ENCODE measurements around the gene KLHL7. TPM values are rescaled to one million over a fixed set of nuclear protein-coding genes. Genes with fewer than 3 reads are reported as not detected.

KLHL7 gene
- total and polyA plus RNA-seq, 4 donors, result 5.4 to 14.1 (median 9.9) TPM

DNA sequence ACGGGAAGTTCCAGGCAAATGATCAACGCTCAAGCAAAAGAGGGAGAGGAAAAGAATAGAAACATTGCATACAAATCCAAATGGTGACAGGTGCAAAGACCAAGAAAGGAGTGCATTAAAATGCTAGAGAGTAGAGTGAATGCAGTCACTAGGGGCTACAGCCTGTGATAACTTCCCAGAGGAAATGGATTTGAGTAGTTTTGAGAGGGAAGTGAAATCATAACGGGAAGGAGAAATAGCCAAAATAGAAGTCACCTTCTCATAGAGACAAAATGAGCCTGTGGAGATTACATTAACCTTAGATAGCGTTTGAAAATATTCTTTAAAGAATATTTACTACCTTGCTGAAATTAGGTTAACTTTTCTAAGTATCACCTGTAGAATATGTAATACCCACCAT, 102.7 kb downstream of the KLHL7 start (continued):
- TF ChIP-seq, protein P1, sequence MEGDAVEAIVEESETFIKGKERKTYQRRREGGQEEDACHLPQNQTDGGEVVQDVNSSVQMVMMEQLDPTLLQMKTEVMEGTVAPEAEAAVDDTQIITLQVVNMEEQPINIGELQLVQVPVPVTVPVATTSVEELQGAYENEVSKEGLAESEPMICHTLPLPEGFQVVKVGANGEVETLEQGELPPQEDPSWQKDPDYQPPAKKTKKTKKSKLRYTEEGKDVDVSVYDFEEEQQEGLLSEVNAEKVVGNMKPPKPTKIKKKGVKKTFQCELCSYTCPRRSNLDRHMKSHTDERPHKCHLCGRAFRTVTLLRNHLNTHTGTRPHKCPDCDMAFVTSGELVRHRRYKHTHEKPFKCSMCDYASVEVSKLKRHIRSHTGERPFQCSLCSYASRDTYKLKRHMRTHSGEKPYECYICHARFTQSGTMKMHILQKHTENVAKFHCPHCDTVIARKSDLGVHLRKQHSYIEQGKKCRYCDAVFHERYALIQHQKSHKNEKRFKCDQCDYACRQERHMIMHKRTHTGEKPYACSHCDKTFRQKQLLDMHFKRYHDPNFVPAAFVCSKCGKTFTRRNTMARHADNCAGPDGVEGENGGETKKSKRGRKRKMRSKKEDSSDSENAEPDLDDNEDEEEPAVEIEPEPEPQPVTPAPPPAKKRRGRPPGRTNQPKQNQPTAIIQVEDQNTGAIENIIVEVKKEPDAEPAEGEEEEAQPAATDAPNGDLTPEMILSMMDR (IDR thresholded peaks at IDR 0.05; ENCODE audit: low read depth, low read length, missing input control), result no peak

DNA sequence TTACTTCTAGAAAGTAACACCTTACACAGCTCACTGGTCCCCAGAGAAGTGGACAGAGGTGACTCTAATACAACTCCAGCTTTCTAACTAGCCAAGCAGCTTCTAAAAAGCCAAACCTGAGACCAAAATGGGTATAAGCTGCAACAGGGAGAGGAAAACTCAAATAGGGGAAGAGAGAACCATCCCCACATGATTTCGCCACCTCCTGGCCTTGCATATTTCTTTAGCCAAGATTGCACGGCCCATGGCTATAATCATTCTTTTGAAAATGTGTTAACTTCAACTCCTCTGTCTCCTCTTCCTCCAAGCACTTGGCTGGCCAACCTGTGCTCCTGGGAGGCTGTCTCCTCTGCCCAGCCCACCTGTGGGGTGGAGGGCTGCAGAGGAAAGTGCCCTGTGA, 104.9 kb downstream of the KLHL7 start:
- Histone ChIP-seq H3K4me1 (ENCODE audit: control insufficient read depth in 4 of 4, insufficient read depth in 4 of 4, low read length in 3 of 4) (no peaks in the 10 kb centered on the region), H3K9ac (ENCODE audit: low read depth in 1 of 2, low read length in 2 of 2) (no peak overlapping the region), H3K4me3 (ENCODE audit: low read depth in 1 of 3, low read length in 3 of 3) (no peak overlapping the region), H3K9me3 (ENCODE audit: control insufficient read depth in 4 of 4, low read length in 3 of 4) (peaks cover 0 to 2% (median 0%) of the 10 kb centered on the region in 4 donors), H3K36me3 (ENCODE audit: control insufficient read depth in 4 of 4, insufficient read depth in 3 of 4, low read depth in 1 of 4, low read length in 3 of 4) (no peaks in the 10 kb centered on the region), H3K27ac (ENCODE audit: low read depth in 1 of 2, low read length in 2 of 2) (no peak overlapping the region), H3K27me3 (ENCODE audit: control insufficient read depth in 4 of 4, insufficient read depth in 4 of 4, low read length in 3 of 4) (no peaks in the 10 kb centered on the region)
- TF ChIP-seq, protein P2, sequence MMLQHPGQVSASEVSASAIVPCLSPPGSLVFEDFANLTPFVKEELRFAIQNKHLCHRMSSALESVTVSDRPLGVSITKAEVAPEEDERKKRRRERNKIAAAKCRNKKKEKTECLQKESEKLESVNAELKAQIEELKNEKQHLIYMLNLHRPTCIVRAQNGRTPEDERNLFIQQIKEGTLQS (IDR thresholded peaks at IDR 0.05), result no peak
- TF ChIP-seq, protein P3, sequence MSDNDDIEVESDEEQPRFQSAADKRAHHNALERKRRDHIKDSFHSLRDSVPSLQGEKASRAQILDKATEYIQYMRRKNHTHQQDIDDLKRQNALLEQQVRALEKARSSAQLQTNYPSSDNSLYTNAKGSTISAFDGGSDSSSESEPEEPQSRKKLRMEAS (IDR thresholded peaks at IDR 0.05), result no peak
- no peak for TF ChIP-seq EGR1 (IDR thresholded peaks at IDR 0.05; ENCODE audit: low read depth in 2 of 2)
- WGBS, result 84% methylated on average over 2 of the region's 2 CpGs
- no peak for DNase-seq (ENCODE audit: low spot score)

DNA sequence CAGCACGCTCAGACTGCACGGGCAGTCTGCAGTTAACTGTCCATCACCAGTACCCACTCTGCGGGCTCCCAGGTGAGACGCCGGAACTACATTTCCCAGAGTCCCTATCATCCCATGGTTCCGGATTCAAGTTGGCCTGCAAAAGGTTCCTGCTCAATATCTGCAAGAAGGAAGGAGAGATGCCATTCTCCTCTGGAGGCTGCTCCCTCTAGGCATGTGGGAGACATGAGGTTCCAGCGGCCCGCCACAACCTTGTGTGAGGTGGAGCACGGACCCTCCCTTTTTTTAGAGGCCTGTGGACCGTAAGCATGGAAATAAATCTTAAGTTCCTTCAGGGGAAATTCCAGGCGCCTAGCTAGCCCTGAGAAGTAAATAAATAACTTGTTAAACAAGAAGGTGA, 106.0 kb downstream of the KLHL7 start:
- Histone ChIP-seq H3K9me3 (ENCODE audit: control insufficient read depth in 4 of 4, low read length in 3 of 4) (no peaks in the 10 kb centered on the region), H3K4me3 (ENCODE audit: low read depth in 1 of 3, low read length in 3 of 3) (no peak overlapping the region), H3K9ac (ENCODE audit: low read depth in 1 of 2, low read length in 2 of 2) (no peak overlapping the region), H3K27ac (ENCODE audit: low read depth in 1 of 2, low read length in 2 of 2) (no peak overlapping the region), H3K27me3 (ENCODE audit: control insufficient read depth in 4 of 4, insufficient read depth in 4 of 4, low read length in 3 of 4) (no peaks in the 10 kb centered on the region), H3K36me3 (ENCODE audit: control insufficient read depth in 4 of 4, insufficient read depth in 3 of 4, low read depth in 1 of 4, low read length in 3 of 4) (no peaks in the 10 kb centered on the region), H3K4me1 (ENCODE audit: control insufficient read depth in 4 of 4, insufficient read depth in 4 of 4, low read length in 3 of 4) (no peaks in the 10 kb centered on the region)
- 68% methylated on average over 11 of the region's 11 CpGs for WGBS
- DNase-seq (ENCODE audit: low spot score), result no peak
- TF ChIP-seq EGR1 (IDR thresholded peaks at IDR 0.05; ENCODE audit: low read depth in 2 of 2) (no peak), RAD21 (IDR thresholded peaks at IDR 0.05) (no peak), TAF1 (conservative IDR thresholded peaks at IDR 0.05) (no peak), NR2F2 (IDR thresholded peaks at IDR 0.05) (no peak)
- TF ChIP-seq, protein P4, sequence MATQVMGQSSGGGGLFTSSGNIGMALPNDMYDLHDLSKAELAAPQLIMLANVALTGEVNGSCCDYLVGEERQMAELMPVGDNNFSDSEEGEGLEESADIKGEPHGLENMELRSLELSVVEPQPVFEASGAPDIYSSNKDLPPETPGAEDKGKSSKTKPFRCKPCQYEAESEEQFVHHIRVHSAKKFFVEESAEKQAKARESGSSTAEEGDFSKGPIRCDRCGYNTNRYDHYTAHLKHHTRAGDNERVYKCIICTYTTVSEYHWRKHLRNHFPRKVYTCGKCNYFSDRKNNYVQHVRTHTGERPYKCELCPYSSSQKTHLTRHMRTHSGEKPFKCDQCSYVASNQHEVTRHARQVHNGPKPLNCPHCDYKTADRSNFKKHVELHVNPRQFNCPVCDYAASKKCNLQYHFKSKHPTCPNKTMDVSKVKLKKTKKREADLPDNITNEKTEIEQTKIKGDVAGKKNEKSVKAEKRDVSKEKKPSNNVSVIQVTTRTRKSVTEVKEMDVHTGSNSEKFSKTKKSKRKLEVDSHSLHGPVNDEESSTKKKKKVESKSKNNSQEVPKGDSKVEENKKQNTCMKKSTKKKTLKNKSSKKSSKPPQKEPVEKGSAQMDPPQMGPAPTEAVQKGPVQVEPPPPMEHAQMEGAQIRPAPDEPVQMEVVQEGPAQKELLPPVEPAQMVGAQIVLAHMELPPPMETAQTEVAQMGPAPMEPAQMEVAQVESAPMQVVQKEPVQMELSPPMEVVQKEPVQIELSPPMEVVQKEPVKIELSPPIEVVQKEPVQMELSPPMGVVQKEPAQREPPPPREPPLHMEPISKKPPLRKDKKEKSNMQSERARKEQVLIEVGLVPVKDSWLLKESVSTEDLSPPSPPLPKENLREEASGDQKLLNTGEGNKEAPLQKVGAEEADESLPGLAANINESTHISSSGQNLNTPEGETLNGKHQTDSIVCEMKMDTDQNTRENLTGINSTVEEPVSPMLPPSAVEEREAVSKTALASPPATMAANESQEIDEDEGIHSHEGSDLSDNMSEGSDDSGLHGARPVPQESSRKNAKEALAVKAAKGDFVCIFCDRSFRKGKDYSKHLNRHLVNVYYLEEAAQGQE (IDR thresholded peaks at IDR 0.05), result no peak

DNA sequence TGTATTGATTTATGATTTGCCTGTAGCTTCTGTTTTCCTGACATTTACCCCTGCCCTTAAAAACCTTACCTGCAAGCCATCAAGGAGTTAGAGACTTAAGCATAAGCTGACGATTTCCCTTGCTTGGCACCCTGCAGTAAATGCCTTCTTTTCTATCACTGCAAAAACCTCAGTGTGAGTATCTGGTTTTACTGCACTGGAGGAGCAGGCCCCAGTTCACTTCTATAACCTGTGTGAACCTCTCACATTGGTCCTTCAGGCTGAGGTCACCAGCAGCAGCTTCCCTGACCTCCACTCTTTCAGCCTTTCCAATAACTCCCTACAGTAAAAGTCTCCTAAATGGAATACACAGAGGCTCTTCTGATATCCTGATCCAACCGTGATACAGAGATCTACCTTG, 106.8 kb downstream of the KLHL7 start:
- no peak for DNase-seq (ENCODE audit: low spot score)
- H3K4me3 ChIP-seq (ENCODE audit: low read depth in 1 of 3, low read length in 3 of 3), result no peak overlapping the region
- no peaks in the 10 kb centered on the region for H3K27me3 ChIP-seq (ENCODE audit: control insufficient read depth in 4 of 4, insufficient read depth in 4 of 4, low read length in 3 of 4)
- no peaks in the 10 kb centered on the region for H3K4me1 ChIP-seq (ENCODE audit: control insufficient read depth in 4 of 4, insufficient read depth in 4 of 4, low read length in 3 of 4)
- H3K27ac ChIP-seq (ENCODE audit: low read depth in 1 of 2, low read length in 2 of 2), result no peak overlapping the region
- H3K9me3 ChIP-seq (ENCODE audit: control insufficient read depth in 4 of 4, low read length in 3 of 4), result no peaks in the 10 kb centered on the region
- no peak overlapping the region for H3K9ac ChIP-seq (ENCODE audit: low read depth in 1 of 2, low read length in 2 of 2)
- H3K36me3 ChIP-seq (ENCODE audit: control insufficient read depth in 4 of 4, insufficient read depth in 3 of 4, low read depth in 1 of 4, low read length in 3 of 4), result no peaks in the 10 kb centered on the region
- WGBS, result 90% methylated on average over 2 of the region's 2 CpGs
- TF ChIP-seq GABPA (IDR thresholded peaks at IDR 0.05 in 1 of 2, conservative IDR thresholded peaks at IDR 0.05 in 1 of 2) (no peak), EGR1 (IDR thresholded peaks at IDR 0.05; ENCODE audit: low read depth in 2 of 2) (no peak), SP1 (IDR thresholded peaks at IDR 0.05) (no peak), YY1 (IDR thresholded peaks at IDR 0.05) (no peak), RAD21 (IDR thresholded peaks at IDR 0.05) (no peak), JUND (IDR thresholded peaks at IDR 0.05) (no peak), RXRA (IDR thresholded peaks at IDR 0.05) (no peak), FOXA1 (IDR thresholded peaks at IDR 0.05) (no peak), FOXA2 (IDR thresholded peaks at IDR 0.05) (no peak)
- TF ChIP-seq, protein P1 (IDR thresholded peaks at IDR 0.05; ENCODE audit: low read depth, low read length, missing input control), result no peak
